ENCODE data around the gene NOC2L.

NOC2L gene

DNA sequence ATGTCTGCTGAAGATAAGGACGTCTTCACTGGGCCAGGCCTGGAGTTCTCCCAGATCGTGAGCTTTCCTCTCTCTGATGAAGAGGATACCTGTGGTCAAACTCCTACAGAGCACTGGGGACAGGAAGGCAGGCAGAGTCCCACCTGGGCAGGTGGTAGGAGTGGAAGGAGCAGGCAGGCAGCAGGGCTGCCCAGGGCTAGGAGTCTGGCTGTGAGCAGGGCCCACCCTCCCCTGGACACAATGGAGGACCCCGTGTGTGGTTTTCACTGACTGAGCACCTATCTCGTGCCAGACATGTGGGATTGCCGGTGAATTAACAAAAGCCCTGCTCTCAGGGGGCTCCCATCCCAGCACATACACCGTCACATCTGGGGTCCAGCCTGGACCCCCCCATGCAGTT lies 40.2 kb downstream of the NOC2L start:
- TF ChIP-seq, protein P1, sequence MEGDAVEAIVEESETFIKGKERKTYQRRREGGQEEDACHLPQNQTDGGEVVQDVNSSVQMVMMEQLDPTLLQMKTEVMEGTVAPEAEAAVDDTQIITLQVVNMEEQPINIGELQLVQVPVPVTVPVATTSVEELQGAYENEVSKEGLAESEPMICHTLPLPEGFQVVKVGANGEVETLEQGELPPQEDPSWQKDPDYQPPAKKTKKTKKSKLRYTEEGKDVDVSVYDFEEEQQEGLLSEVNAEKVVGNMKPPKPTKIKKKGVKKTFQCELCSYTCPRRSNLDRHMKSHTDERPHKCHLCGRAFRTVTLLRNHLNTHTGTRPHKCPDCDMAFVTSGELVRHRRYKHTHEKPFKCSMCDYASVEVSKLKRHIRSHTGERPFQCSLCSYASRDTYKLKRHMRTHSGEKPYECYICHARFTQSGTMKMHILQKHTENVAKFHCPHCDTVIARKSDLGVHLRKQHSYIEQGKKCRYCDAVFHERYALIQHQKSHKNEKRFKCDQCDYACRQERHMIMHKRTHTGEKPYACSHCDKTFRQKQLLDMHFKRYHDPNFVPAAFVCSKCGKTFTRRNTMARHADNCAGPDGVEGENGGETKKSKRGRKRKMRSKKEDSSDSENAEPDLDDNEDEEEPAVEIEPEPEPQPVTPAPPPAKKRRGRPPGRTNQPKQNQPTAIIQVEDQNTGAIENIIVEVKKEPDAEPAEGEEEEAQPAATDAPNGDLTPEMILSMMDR (IDR thresholded peaks at IDR 0.05; ENCODE audit: low read depth, low read length), result no peak
- H3K4me3 ChIP-seq (ENCODE audit: low read depth, low read length), result no peak overlapping the region
- no peak for DNase-seq (ENCODE audit: low read depth, low spot score)
- in situ Hi-C loops (cut with HindIII; ENCODE audit: low sequenced_read_pairs), result no loop called here

GRCh38 chr1:918353-918752 lies 40.7 kb downstream of the NOC2L start:
- in situ Hi-C loops (cut with HindIII; ENCODE audit: low sequenced_read_pairs), result no loop called here
- TF ChIP-seq, protein P1 (IDR thresholded peaks at IDR 0.05; ENCODE audit: low read depth, low read length), result no peak
- no peak for DNase-seq (ENCODE audit: low read depth, low spot score)
- H3K4me3 ChIP-seq (ENCODE audit: low read depth, low read length), result no peak overlapping the region

DNA sequence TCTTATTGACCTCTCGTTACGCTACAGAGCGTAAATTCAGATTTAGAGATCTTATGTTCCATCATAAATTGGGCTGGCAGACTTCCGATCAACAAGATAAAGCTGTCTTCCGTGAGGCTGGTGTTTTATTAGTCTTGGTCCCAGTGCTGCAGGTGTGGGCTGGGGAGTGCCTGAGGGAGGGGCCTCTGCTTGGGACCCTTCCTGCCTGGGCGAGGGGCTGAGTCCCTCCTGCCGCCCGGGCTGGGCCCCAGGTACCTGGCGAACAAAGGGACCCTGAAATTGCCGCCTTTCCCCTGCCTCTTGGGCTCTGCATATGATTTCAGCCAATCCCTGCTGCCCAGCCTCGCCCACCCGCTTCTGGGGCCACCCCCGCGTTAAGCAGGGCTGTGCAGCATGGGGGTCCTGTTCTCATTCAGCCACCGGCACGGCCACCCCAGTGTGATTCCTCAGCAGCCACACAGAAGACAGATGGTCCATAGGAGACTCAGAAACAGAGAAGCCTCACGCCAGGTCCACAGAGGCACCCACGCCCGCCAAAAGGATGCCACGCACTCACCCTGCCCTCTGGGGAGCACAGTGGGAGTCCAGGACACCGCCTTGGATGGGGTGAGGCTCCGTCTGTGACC lies 41.5 kb downstream of the NOC2L start:
- no peak for DNase-seq (ENCODE audit: low read depth, low spot score)
- H3K4me3 ChIP-seq (ENCODE audit: low read depth, low read length), result no peak overlapping the region
- TF ChIP-seq, protein P1 (IDR thresholded peaks at IDR 0.05; ENCODE audit: low read depth, low read length), result no peak
- in situ Hi-C loops (cut with HindIII; ENCODE audit: low sequenced_read_pairs), result no loop called here

GRCh38 chr1:917076-917459 lies 42.0 kb downstream of the NOC2L start:
- DNase-seq (ENCODE audit: low read depth, low spot score), result no peak
- TF ChIP-seq, protein P1 (IDR thresholded peaks at IDR 0.05; ENCODE audit: low read depth, low read length), result no peak
- in situ Hi-C loops (cut with HindIII; ENCODE audit: low sequenced_read_pairs), result no loop called here
- no peak overlapping the region for H3K4me3 ChIP-seq (ENCODE audit: low read depth, low read length)

DNA sequence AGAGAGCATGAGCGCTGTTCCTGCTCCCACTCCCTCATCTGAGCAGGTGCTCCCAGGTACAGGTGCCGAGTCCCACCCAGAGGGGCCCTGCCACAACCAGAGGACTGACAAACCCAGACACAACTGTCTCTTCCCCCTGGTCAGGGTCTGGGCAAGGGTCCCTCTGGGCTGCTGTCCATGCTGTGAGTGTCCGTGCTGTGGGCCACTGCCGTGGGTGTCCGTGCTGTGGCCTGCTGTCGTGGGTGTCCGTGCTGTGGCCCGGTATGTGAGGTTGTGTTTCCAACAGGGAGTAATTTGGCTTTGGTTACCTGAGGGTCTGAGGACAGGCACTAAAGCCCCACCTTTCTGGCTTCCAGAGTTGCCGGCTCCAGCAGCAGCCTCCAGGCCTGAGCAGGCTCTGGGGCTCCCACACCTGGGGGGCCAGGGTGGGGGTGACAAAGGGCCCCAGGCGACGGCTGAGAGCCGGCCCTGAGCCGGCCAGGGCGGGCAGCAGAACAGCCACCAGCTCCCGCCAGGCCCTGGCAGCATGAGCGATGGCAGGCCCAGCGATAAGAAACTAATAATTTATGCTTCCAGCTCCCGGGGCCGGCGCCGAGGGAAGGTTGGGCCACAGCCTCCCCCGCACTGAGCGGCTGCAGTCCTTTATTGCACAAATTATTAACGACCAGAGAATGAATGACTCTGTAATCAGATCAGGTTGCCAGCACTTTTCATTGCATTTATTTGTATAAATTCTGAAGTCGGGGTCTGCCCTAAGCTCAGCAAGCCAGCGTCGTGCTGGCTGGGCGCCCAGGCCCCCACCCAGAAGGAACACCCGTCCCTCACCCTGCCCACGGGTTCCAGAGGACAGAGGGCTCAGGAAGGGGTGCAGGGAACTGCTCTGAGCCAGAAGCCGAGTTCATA lies 42.6 kb downstream of the NOC2L start:
- in situ Hi-C loops (cut with HindIII; ENCODE audit: low sequenced_read_pairs), result no loop called here
- H3K4me3 ChIP-seq (ENCODE audit: low read depth, low read length), result no peak overlapping the region
- no peak for DNase-seq (ENCODE audit: low read depth, low spot score)
- TF ChIP-seq, protein P1 (IDR thresholded peaks at IDR 0.05; ENCODE audit: low read depth, low read length), result no peak

- DNase-seq (ENCODE audit: low read depth, low spot score), result no peak
- TF ChIP-seq, protein P1 (IDR thresholded peaks at IDR 0.05; ENCODE audit: low read depth, low read length), result no peak
- in situ Hi-C loops (cut with HindIII; ENCODE audit: low sequenced_read_pairs), result no loop called here
- H3K4me3 ChIP-seq (ENCODE audit: low read depth, low read length), result no peak overlapping the region
Observed at GRCh38 chr1:915295-916172, 43.5 kb downstream of the NOC2L start.

Measured in astrocyte of the spinal cord (primary cell).